Uterus (tissue), 4 donors: ENCODE measurements around the gene HHAT. TPM values are rescaled to one million over a fixed set of nuclear protein-coding genes. Genes with fewer than 3 reads are reported as not detected.

Experiments used
- DNase-seq, 2 donors: peaks; one replicate each; pipeline ENCODE4 v3.0.0-alpha.2; 2019 to 2020
- H3K27ac ChIP-seq, 2 donors: fragments of 200-600 bp; sonication (generic); 1 replicate in 1 of 2; 2 replicates in 1 of 2; pipeline ENCODE4 v1.5.1; 2016 to 2018
- H3K27me3 ChIP-seq, 2 donors: fragments of 200-600 bp; sonication (generic); one replicate each; pipeline ENCODE4 v1.5.1; 2018 to 2019; ENCODE audit warnings: control low read depth in 1 of 2
- H3K36me3 ChIP-seq, 2 donors: fragments of 200-600 bp; sonication (generic); one replicate each; pipeline ENCODE4 v1.5.1; 2019; ENCODE audit warnings: control low read depth in 1 of 2
- H3K4me1 ChIP-seq, 2 donors: fragments of 200-600 bp; sonication (generic); one replicate each; pipeline ENCODE4 v1.5.1; 2018 to 2019; ENCODE audit warnings: control low read depth in 1 of 2
- H3K4me3 ChIP-seq, 2 donors: fragments of 200-600 bp; sonication (generic); 1 replicate in 1 of 2; 2 replicates in 1 of 2; pipeline ENCODE4 v1.5.1; 2018 to 2019; ENCODE audit warnings: mild to moderate bottlenecking in 1 of 2
- H3K9me3 ChIP-seq, 2 donors: fragments of 200-600 bp; sonication (generic); one replicate each; pipeline ENCODE4 v1.5.1; 2019; ENCODE audit warnings: control low read depth in 1 of 2
- POLR2A ChIP-seq, 2 donors: fragments of 450-650 bp; IDR thresholded peaks; one replicate each; pipeline ENCODE4 v1.6.1; 2016; ENCODE audit warnings: antibody characterized with exemption in 2 of 2, mild to moderate bottlenecking in 1 of 2, moderate library complexity in 1 of 2
- intact Hi-C: fragments of 100-400 bp; cut with DNase I; formaldehyde crosslinking; loops from one replicate; pipeline ENCODE4 v1.15.1; 2023; ENCODE audit warnings: low total_unique reads
- total RNA-seq, 4 donors: library from RNA; depleted of rRNA in 3 of 4; stranded (reverse); fragments of >200 nt in 3 of 4; gene quantifications; one replicate each; pipeline versions ENCODE4 v1.1.0 to v1.2.4, GENCODE V29; 2014 to 2023
- TF ChIP-seq, protein P1 (sequence below), 4 experiments: fragments of 200-600 bp in 2 of 4; fragments of 450-650 bp in 2 of 4; sonication (generic) in 2 of 4; IDR thresholded peaks; one replicate each; pipeline ENCODE4 v1.5.1; 2016 to 2019; ENCODE audit warnings: antibody characterized with exemption in 4 of 4, mild to moderate bottlenecking in 2 of 4, moderate library complexity in 1 of 4
- donor health status: DM: yes; HTN: yes; CAD: no.

Gene HHAT
- total RNA-seq, 4 donors from 2014 or later, result 0.88 to 10.9 (median 3.4) TPM

DNA sequence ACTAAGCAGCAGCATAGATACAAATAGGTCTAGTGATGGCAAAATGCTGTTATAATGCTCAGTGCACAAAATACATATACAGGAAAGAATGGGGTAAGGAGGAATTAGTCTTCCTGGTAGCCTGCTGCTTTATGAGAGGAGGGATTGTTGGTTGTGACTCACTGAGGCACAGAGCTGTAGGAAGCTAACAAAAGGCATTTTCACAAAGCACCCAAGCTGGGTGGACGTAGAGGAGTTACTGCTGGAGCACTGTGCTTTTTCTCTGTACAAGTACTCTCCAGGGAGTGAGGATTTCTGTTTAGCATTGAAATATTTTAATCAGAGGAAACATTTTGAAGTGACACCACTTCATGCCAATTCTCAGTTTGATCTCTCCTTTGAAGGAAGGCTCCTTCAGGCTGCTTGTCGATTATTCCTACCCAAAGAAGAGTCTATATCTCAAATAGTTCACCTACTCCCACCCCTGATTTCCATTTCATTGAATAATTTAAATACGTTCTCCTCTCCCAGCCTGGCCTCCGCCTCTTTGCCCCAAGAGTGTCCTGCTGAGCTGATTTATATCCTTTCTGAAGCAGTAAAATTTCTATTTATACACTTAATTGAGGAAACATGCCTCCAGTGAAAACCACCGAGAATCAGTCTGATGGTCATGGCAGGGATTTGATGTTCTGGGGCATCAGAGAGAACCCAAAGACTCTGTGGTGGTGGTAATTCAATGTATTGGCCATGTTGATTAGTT, 271.9 kb downstream of the HHAT start:
- TF ChIP-seq, protein P1, sequence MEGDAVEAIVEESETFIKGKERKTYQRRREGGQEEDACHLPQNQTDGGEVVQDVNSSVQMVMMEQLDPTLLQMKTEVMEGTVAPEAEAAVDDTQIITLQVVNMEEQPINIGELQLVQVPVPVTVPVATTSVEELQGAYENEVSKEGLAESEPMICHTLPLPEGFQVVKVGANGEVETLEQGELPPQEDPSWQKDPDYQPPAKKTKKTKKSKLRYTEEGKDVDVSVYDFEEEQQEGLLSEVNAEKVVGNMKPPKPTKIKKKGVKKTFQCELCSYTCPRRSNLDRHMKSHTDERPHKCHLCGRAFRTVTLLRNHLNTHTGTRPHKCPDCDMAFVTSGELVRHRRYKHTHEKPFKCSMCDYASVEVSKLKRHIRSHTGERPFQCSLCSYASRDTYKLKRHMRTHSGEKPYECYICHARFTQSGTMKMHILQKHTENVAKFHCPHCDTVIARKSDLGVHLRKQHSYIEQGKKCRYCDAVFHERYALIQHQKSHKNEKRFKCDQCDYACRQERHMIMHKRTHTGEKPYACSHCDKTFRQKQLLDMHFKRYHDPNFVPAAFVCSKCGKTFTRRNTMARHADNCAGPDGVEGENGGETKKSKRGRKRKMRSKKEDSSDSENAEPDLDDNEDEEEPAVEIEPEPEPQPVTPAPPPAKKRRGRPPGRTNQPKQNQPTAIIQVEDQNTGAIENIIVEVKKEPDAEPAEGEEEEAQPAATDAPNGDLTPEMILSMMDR (IDR thresholded peaks at IDR 0.05), result no peak
- no peak for TF ChIP-seq POLR2A (IDR thresholded peaks at IDR 0.05)
- Histone ChIP-seq H3K4me3 (no peak overlapping the region), H3K9me3 (no peaks in the 10 kb centered on the region), H3K27ac (no peak overlapping the region), H3K27me3 (no peaks in the 10 kb centered on the region), H3K4me1 (no peaks in the 10 kb centered on the region), H3K36me3 (no peaks in the 10 kb centered on the region)
- no peak for DNase-seq
- intact Hi-C loops, result no loop called here

GRCh38 chr1:210603123-210603522, 274.4 kb downstream of the HHAT start:
- Histone ChIP-seq H3K9me3 (no peaks in the 10 kb centered on the region), H3K4me1 (no peaks in the 10 kb centered on the region), H3K27me3 (no peaks in the 10 kb centered on the region), H3K27ac (no peak overlapping the region), H3K4me3 (no peak overlapping the region), H3K36me3 (no peaks in the 10 kb centered on the region)
- intact Hi-C loops, result no loop called here
- TF ChIP-seq POLR2A (IDR thresholded peaks at IDR 0.05), result no peak
- TF ChIP-seq, protein P1 (IDR thresholded peaks at IDR 0.05), result no peak
- no peak for DNase-seq

GRCh38 chr1:210605099-210605498, 276.4 kb downstream of the HHAT start:
- no peak for DNase-seq
- intact Hi-C loops, result no loop called here
- no peaks in the 10 kb centered on the region for H3K9me3 ChIP-seq
- H3K27me3 ChIP-seq, result no peaks in the 10 kb centered on the region
- no peaks in the 10 kb centered on the region for H3K4me1 ChIP-seq
- H3K36me3 ChIP-seq, result no peaks in the 10 kb centered on the region
- TF ChIP-seq POLR2A (IDR thresholded peaks at IDR 0.05), result no peak
- TF ChIP-seq, protein P1 (IDR thresholded peaks at IDR 0.05), result no peak
- H3K4me3 ChIP-seq, result no peak overlapping the region
- H3K27ac ChIP-seq, result no peak overlapping the region

DNA sequence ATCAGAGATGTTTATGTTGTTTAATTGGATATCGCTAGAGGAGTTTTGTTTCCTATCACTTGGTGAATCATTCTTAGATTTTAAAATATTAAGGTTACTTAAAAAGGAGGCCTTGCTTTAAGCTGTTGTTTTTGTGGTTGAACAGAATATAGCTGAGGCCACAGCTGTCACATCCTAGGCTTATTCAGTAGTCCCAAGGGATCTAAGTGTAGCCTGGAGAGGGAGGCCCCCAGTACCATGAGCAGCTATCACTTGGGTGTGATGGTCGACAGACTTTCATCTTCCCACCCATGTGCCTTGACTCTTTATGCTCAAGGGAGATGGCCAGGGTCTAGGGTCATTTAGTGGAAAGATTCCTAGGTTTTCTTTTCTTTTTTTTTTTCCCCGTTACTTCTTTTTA, 278.7 kb downstream of the HHAT start:
- DNase-seq, result no peak
- no peaks in the 10 kb centered on the region for H3K27me3 ChIP-seq
- TF ChIP-seq POLR2A (IDR thresholded peaks at IDR 0.05), result no peak
- H3K9me3 ChIP-seq, result no peaks in the 10 kb centered on the region
- no peaks in the 10 kb centered on the region for H3K36me3 ChIP-seq
- no peaks in the 10 kb centered on the region for H3K4me1 ChIP-seq
- H3K4me3 ChIP-seq, result no peak overlapping the region
- H3K27ac ChIP-seq, result no peak overlapping the region
- intact Hi-C loops, result no loop called here

DNA sequence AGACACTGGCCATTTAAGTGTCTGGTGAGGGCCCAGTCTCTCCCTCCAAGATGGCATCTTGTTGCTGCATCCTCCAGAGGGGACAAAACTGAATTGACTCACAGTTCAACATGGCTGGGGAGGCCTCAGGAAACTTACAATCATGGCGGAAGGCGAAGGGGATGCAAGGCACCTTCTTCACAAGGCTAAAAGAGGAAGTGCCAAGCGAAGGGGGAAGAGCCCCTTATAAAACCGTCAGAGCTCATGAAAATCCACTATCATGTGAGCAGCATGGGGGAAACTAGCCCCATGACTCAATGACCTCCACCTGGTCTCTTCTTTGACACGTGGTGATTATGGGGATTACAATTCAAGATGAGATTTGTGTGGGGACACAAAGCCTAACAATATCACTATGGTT, 280.1 kb downstream of the HHAT start:
- no peaks in the 10 kb centered on the region for H3K9me3 ChIP-seq
- H3K4me3 ChIP-seq, result no peak overlapping the region
- H3K36me3 ChIP-seq, result no peaks in the 10 kb centered on the region
- intact Hi-C loops, result no loop called here
- no peaks in the 10 kb centered on the region for H3K27me3 ChIP-seq
- no peak overlapping the region for H3K27ac ChIP-seq
- DNase-seq, result no peak
- H3K4me1 ChIP-seq, result no peaks in the 10 kb centered on the region
- TF ChIP-seq, protein P1 (IDR thresholded peaks at IDR 0.05), result no peak
- TF ChIP-seq POLR2A (IDR thresholded peaks at IDR 0.05), result no peak
